ENCODE results near the gene CDK19. TPM values are rescaled to one million over a fixed set of nuclear protein-coding genes. Genes with fewer than 3 reads are reported as not detected.

The CDK19 gene
- total RNA-seq, 4 donors from 2014 or later: 3.0 to 7.4 (median 6.3) TPM

- no peak for ATAC-seq
- H3K27ac ChIP-seq: no peak overlapping the region
- H3K27me3 ChIP-seq: no peaks in the 10 kb centered on the region
- H3K9me3 ChIP-seq: no peaks in the 10 kb centered on the region
- H3K4me1 ChIP-seq: peaks cover 0 to 13% of the 10 kb centered on the region in 2 donors
- intact Hi-C loops (cut with DNase I; ENCODE audit: low total_unique reads): no loop called here
- no peak for DNase-seq
- no peaks in the 10 kb centered on the region for H3K36me3 ChIP-seq
- no peak overlapping the region for H3K4me3 ChIP-seq
- in situ Hi-C loops (cut with MboI; ENCODE audit: low sequenced_read_pairs in 4 of 4): no loop called here
- no peak for TF ChIP-seq CTCF (IDR thresholded peaks at IDR 0.05 in 4 of 5, conservative IDR thresholded peaks at IDR 0.05 in 1 of 5)
- TF ChIP-seq POLR2A (IDR thresholded peaks at IDR 0.05): no peak
Observed at GRCh38 chr6:110567957-110568696, 247.1 kb downstream of the CDK19 start.

GRCh38 chr6:110566346-110567125 lies 248.7 kb downstream of the CDK19 start:
- DNase-seq (no peak), ATAC-seq (no peak)
- H3K4me1 ChIP-seq: peaks cover 0 to 13% of the 10 kb centered on the region in 2 donors
- no peaks in the 10 kb centered on the region for H3K9me3 ChIP-seq
- H3K36me3 ChIP-seq: no peaks in the 10 kb centered on the region
- TF ChIP-seq CTCF (IDR thresholded peaks at IDR 0.05 in 4 of 5, conservative IDR thresholded peaks at IDR 0.05 in 1 of 5): no peak
- TF ChIP-seq POLR2A (IDR thresholded peaks at IDR 0.05): no peak
- H3K27ac ChIP-seq: no peak overlapping the region
- no peaks in the 10 kb centered on the region for H3K27me3 ChIP-seq
- H3K4me3 ChIP-seq: no peak overlapping the region
- in situ Hi-C loops (cut with MboI; ENCODE audit: low sequenced_read_pairs in 4 of 4) (no loop called here), intact Hi-C loops (cut with DNase I; ENCODE audit: low total_unique reads) (no loop called here)

GRCh38 chr6:110564703-110565421 lies 250.4 kb downstream of the CDK19 start:
- in situ Hi-C loops (cut with MboI; ENCODE audit: low sequenced_read_pairs in 4 of 4): no loop called here
- no peak for DNase-seq
- Histone ChIP-seq H3K27me3 (no peaks in the 10 kb centered on the region), H3K36me3 (no peaks in the 10 kb centered on the region), H3K9me3 (no peaks in the 10 kb centered on the region), H3K27ac (no peak overlapping the region), H3K4me1 (peaks cover 0 to 13% of the 10 kb centered on the region in 2 donors), H3K4me3 (no peak overlapping the region)
- ATAC-seq: no peak
- TF ChIP-seq POLR2A (IDR thresholded peaks at IDR 0.05) (no peak), CTCF (IDR thresholded peaks at IDR 0.05 in 4 of 5, conservative IDR thresholded peaks at IDR 0.05 in 1 of 5) (no peak)
- intact Hi-C loops (cut with DNase I; ENCODE audit: low total_unique reads): no loop called here

- no peak overlapping the region for H3K4me3 ChIP-seq
- DNase-seq (no peak), ATAC-seq (no peak)
- H3K27me3 ChIP-seq: no peaks in the 10 kb centered on the region
- in situ Hi-C loops (cut with MboI; ENCODE audit: low sequenced_read_pairs in 4 of 4): no loop called here
- no peaks in the 10 kb centered on the region for H3K9me3 ChIP-seq
- no peak for TF ChIP-seq POLR2A (IDR thresholded peaks at IDR 0.05)
- TF ChIP-seq CTCF (IDR thresholded peaks at IDR 0.05 in 4 of 5, conservative IDR thresholded peaks at IDR 0.05 in 1 of 5): no peak
- intact Hi-C loops (cut with DNase I; ENCODE audit: low total_unique reads): no loop called here
- peaks cover 0 to 13% of the 10 kb centered on the region in 2 donors for H3K4me1 ChIP-seq
- H3K36me3 ChIP-seq: no peaks in the 10 kb centered on the region
- no peak overlapping the region for H3K27ac ChIP-seq
Observed at GRCh38 chr6:110563711-110564110, 251.6 kb downstream of the CDK19 start.
